Lower leg skin (tissue), 3 donors: ENCODE measurements around the gene SOCS6.

Experiments used
- CTCF ChIP-seq, 3 donors: fragments of 450-650 bp; IDR thresholded peaks; one replicate each; pipeline ENCODE4 v1.5.1; 2016; ENCODE audit warnings: antibody characterized with exemption in 3 of 3, mild to moderate bottlenecking in 3 of 3, moderate library complexity in 2 of 3
- POLR2A ChIP-seq, 2 donors: fragments of 450-650 bp; IDR thresholded peaks; one replicate each; pipeline ENCODE4 v1.6.1; 2016 to 2017; ENCODE audit warnings: antibody characterized with exemption in 2 of 2, mild to moderate bottlenecking in 1 of 2, moderate library complexity in 1 of 2

GRCh38 chr18:70332694-70333093 is 43.8 kb downstream of the SOCS6 start:
- TF ChIP-seq CTCF (IDR thresholded peaks at IDR 0.05) = no peak
- TF ChIP-seq POLR2A (IDR thresholded peaks at IDR 0.05) = no peak
